Measurements from ENCODE around the gene POTEF.
"Not testable (repeated sequence)": the region's sequence is repeated elsewhere in the genome, so short reads cannot be mapped to it uniquely, and the experiment has no call there.

GRCh38 chr2:130169163-130169562 lies 40.1 kb upstream of the POTEF start:
- TF ChIP-seq CTCF (IDR thresholded peaks at IDR 0.05; ENCODE audit: borderline replicate concordance, extremely low read depth, low read length, poor library complexity, severe bottlenecking); EZH2 (IDR thresholded peaks at IDR 0.05; ENCODE audit: borderline replicate concordance, low read depth, low read length, severe bottlenecking): not testable (repeated sequence)

Measured in DND-41 (cell line).